ENCODE results near the gene POLRMT.

DNA sequence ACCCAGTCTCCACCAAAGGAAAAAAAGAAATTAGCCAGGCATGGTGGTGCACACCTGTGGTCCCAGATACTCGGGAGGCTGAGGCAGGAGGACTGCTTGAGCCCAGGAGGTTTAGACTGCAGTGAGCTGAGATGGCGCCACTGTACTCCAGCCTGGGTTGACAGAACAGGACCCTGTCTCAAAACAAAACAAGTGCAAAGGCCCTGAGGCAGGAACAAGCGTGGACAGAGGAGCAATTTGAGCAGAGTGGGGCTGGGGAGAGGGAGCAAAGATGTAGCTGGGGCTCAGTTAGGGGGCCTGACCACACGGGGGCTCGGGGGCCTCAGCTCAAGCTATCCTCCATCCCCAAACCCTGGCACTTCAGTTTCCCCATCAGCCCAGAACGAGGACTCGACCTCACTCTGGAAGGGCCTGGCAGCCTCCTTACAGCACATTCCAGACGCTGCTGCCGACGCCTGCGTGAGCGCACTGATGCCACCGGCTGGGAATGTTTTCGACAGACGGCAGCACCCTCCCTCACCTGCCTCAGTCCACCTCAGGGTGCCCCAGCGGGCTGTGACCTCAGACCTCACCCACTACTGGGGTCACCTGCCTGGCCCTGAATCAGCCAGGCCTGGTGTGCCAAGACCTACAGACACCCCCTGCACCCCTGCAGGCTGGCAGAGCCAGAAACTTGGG, 1.8 kb upstream of the POLRMT start:
- TF ChIP-seq ZNF384 (IDR thresholded peaks at IDR 0.05) = no peak
- TF ChIP-seq SUZ12 (IDR thresholded peaks at IDR 0.05) = no peak

All from HEK293T (cell line).